ENCODE results near the gene AMBP.

AMBP gene

GRCh38 chr9:114099669-114100270 lies 21.7 kb upstream of the AMBP start:
- no peak overlapping the region for H3K14ac ChIP-seq (ENCODE audit: low read length)
- DNase-seq (ENCODE audit: low spot score) = no peak
- H3K4me2 ChIP-seq (ENCODE audit: insufficient read depth, low read length, poor library complexity, severe bottlenecking) = no peak overlapping the region
- H2AFZ ChIP-seq (ENCODE audit: low read length) = no peak overlapping the region
- H3K9ac ChIP-seq (ENCODE audit: low read depth, low read length, poor library complexity) = no peak overlapping the region
- no peaks in the 10 kb centered on the region for H3K36me3 ChIP-seq (replicated peaks in 1 of 2; ENCODE audit: control insufficient read depth in 2 of 2, insufficient read depth in 2 of 2, low read length in 2 of 2)
- no peak overlapping the region for H2BK12ac ChIP-seq (ENCODE audit: low read length)
- peaks cover 0 to 67% (median 33%) of the 10 kb centered on the region in 3 experiments for H3K27me3 ChIP-seq (ENCODE audit: control insufficient read depth in 3 of 3, insufficient read depth in 3 of 3, low read depth in 1 of 3, low read length in 3 of 3)
- no peak overlapping the region for H3K4ac ChIP-seq (ENCODE audit: low read length)
- H3K27ac ChIP-seq (replicated peaks; ENCODE audit: low read length) = no peak overlapping the region
- H2BK120ac ChIP-seq (ENCODE audit: low read depth, low read length) = no peak overlapping the region
- H2BK5ac ChIP-seq (ENCODE audit: low read length) = no peak overlapping the region
- peaks cover 0 to 2% of the 10 kb centered on the region in 2 donors for H3K9me3 ChIP-seq (replicated peaks in 1 of 2; ENCODE audit: control insufficient read depth in 2 of 2, insufficient read depth in 1 of 2, low read depth in 1 of 2, low read length in 2 of 2)
- no peak overlapping the region for H4K91ac ChIP-seq (ENCODE audit: low read depth, low read length, poor library complexity)
- no peak overlapping the region for H3K18ac ChIP-seq (ENCODE audit: low read length)
- H4K8ac ChIP-seq (ENCODE audit: low read depth, low read length) = no peak overlapping the region
- H2BK15ac ChIP-seq (ENCODE audit: low read length) = no peak overlapping the region
- H2AK5ac ChIP-seq (ENCODE audit: low read depth, low read length) = peak overlapping the region; percentile 53
- no peaks in the 10 kb centered on the region for H3K79me1 ChIP-seq (ENCODE audit: low read depth, low read length)
- H3K4me1 ChIP-seq (ENCODE audit: control insufficient read depth in 2 of 2, insufficient read depth in 1 of 2, low read depth in 1 of 2, low read length in 2 of 2) = peaks cover 5 to 8% of the 10 kb centered on the region in 2 donors
- no CpG with 5 or more reads among the region's 2 CpGs for WGBS, 2 donors (ENCODE audit: extremely low coverage in 2 of 2, insufficient read length in 2 of 2, insufficient replicate concordance in 1 of 2)
- no peak overlapping the region for H3K23ac ChIP-seq (ENCODE audit: low read depth, low read length, poor library complexity)
- no peak overlapping the region for H3K4me3 ChIP-seq (ENCODE audit: low read length in 2 of 2)

- peaks cover 5 to 8% of the 10 kb centered on the region in 2 donors for H3K4me1 ChIP-seq (ENCODE audit: control insufficient read depth in 2 of 2, insufficient read depth in 1 of 2, low read depth in 1 of 2, low read length in 2 of 2)
- H3K4me2 ChIP-seq (ENCODE audit: insufficient read depth, low read length, poor library complexity, severe bottlenecking) = peak within 1 kb of the TSS; percentile 99
- peaks cover 0 to 2% of the 10 kb centered on the region in 2 donors for H3K9me3 ChIP-seq (replicated peaks in 1 of 2; ENCODE audit: control insufficient read depth in 2 of 2, insufficient read depth in 1 of 2, low read depth in 1 of 2, low read length in 2 of 2)
- H4K8ac ChIP-seq (ENCODE audit: low read depth, low read length) = no peak within 1 kb of the TSS
- H3K14ac ChIP-seq (ENCODE audit: low read length) = no peak within 1 kb of the TSS
- no peaks in the 10 kb centered on the region for H3K36me3 ChIP-seq (replicated peaks in 1 of 2; ENCODE audit: control insufficient read depth in 2 of 2, insufficient read depth in 2 of 2, low read length in 2 of 2)
- no peak for DNase-seq (ENCODE audit: low spot score)
- H2BK5ac ChIP-seq (ENCODE audit: low read length) = no peak within 1 kb of the TSS
- H3K27me3 ChIP-seq (ENCODE audit: control insufficient read depth in 3 of 3, insufficient read depth in 3 of 3, low read depth in 1 of 3, low read length in 3 of 3) = peaks cover 0 to 69% (median 33%) of the 10 kb centered on the region in 3 experiments
- H2AK5ac ChIP-seq (ENCODE audit: low read depth, low read length) = peak within 1 kb of the TSS; percentile 77
- no peaks in the 10 kb centered on the region for H3K79me1 ChIP-seq (ENCODE audit: low read depth, low read length)
- H3K4me3 ChIP-seq (ENCODE audit: low read length in 2 of 2) = peak within 1 kb of the TSS in 1 of 2 donors; percentile 85
- H3K27ac ChIP-seq (replicated peaks; ENCODE audit: low read length) = no peak within 1 kb of the TSS
- peak within 1 kb of the TSS; percentile 33 for H2BK15ac ChIP-seq (ENCODE audit: low read length)
- H2BK120ac ChIP-seq (ENCODE audit: low read depth, low read length) = no peak within 1 kb of the TSS
- H3K18ac ChIP-seq (ENCODE audit: low read length) = peak within 1 kb of the TSS; percentile 91
- H3K9ac ChIP-seq (ENCODE audit: low read depth, low read length, poor library complexity) = peak within 1 kb of the TSS; percentile 24
- H3K23ac ChIP-seq (ENCODE audit: low read depth, low read length, poor library complexity) = peak within 1 kb of the TSS; percentile 6
- no peak within 1 kb of the TSS for H3K4ac ChIP-seq (ENCODE audit: low read length)
- no CpG with 5 or more reads among the region's 32 CpGs for WGBS, 2 donors (ENCODE audit: extremely low coverage in 2 of 2, insufficient read length in 2 of 2, insufficient replicate concordance in 1 of 2)
- no peak within 1 kb of the TSS for H4K91ac ChIP-seq (ENCODE audit: low read depth, low read length, poor library complexity)
- no peak within 1 kb of the TSS for H2BK12ac ChIP-seq (ENCODE audit: low read length)
- H2AFZ ChIP-seq (ENCODE audit: low read length) = peak within 1 kb of the TSS; percentile 66
These were observed 21.0 kb upstream of the AMBP start, which contains the start of gene KIF12 for GRCh38 chr9:114098936-114099668. KIF12 (minus strand) TSS chr9:114099292; CDS start chr9:114099276, 16 bp downstream.

GRCh38 chr9:114098021-114098935 lies 20.2 kb upstream of the AMBP start:
- no CpG with 5 or more reads among the region's 77 CpGs for WGBS, 2 donors (ENCODE audit: extremely low coverage in 2 of 2, insufficient read length in 2 of 2, insufficient replicate concordance in 1 of 2)
- Histone ChIP-seq H3K4me2 (ENCODE audit: insufficient read depth, low read length, poor library complexity, severe bottlenecking) (peak overlapping the region; percentile 99), H3K4me3 (ENCODE audit: low read length in 2 of 2) (peak overlapping the region in 1 of 2 donors; percentile 85), H3K14ac (ENCODE audit: low read length) (no peak overlapping the region), H3K23ac (ENCODE audit: low read depth, low read length, poor library complexity) (no peak overlapping the region), H3K9me3 (replicated peaks in 1 of 2; ENCODE audit: control insufficient read depth in 2 of 2, insufficient read depth in 1 of 2, low read depth in 1 of 2, low read length in 2 of 2) (peaks cover 0 to 2% of the 10 kb centered on the region in 2 donors), H4K8ac (ENCODE audit: low read depth, low read length) (no peak overlapping the region), H2BK12ac (ENCODE audit: low read length) (no peak overlapping the region), H3K4me1 (ENCODE audit: control insufficient read depth in 2 of 2, insufficient read depth in 1 of 2, low read depth in 1 of 2, low read length in 2 of 2) (peaks cover 5 to 8% of the 10 kb centered on the region in 2 donors), H2AFZ (ENCODE audit: low read length) (peak overlapping the region; percentile 66), H3K27me3 (ENCODE audit: control insufficient read depth in 3 of 3, insufficient read depth in 3 of 3, low read depth in 1 of 3, low read length in 3 of 3) (peaks cover 0 to 73% (median 33%) of the 10 kb centered on the region in 3 experiments), H3K18ac (ENCODE audit: low read length) (peak overlapping the region; percentile 91), H3K79me1 (ENCODE audit: low read depth, low read length) (no peaks in the 10 kb centered on the region), H4K91ac (ENCODE audit: low read depth, low read length, poor library complexity) (no peak overlapping the region), H3K4ac (ENCODE audit: low read length) (no peak overlapping the region), H3K9ac (ENCODE audit: low read depth, low read length, poor library complexity) (peak overlapping the region; percentile 24), H2AK5ac (ENCODE audit: low read depth, low read length) (peak overlapping the region; percentile 77), H2BK120ac (ENCODE audit: low read depth, low read length) (no peak overlapping the region), H3K27ac (replicated peaks; ENCODE audit: low read length) (no peak overlapping the region), H2BK5ac (ENCODE audit: low read length) (no peak overlapping the region), H3K36me3 (replicated peaks in 1 of 2; ENCODE audit: control insufficient read depth in 2 of 2, insufficient read depth in 2 of 2, low read length in 2 of 2) (no peaks in the 10 kb centered on the region), H2BK15ac (ENCODE audit: low read length) (peak overlapping the region; percentile 33)
- peak; percentile 44 for DNase-seq (ENCODE audit: low spot score)
